OCI-LY1 (cell line): ENCODE measurements around the gene C8G.

ENCODE experiments used
- CTCF ChIP-seq: fragments of 200-600 bp; sonication (generic), shearing (Covaris generic); IDR thresholded peaks from 2 replicates; pipeline ENCODE4 v1.5.1; 2017; ENCODE audit warnings: mild to moderate bottlenecking, antibody characterized with exemption, low read length, moderate library complexity, mixed read lengths
- EZH2 ChIP-seq: fragments of 200-600 bp; sonication (generic), shearing (Covaris generic); IDR thresholded peaks from 2 replicates; pipeline ENCODE4 v1.8.0; 2017; ENCODE audit warnings: borderline replicate concordance, mixed run types, mild to moderate bottlenecking, antibody characterized with exemption, low read length, moderate library complexity, mixed read lengths

- TF ChIP-seq CTCF (no peak), EZH2 (no peak)
Measured at GRCh38 chr9:136960212-136960937, 15.3 kb downstream of the C8G start.
